ENCODE measurements around the gene ITGB1BP2.

DNA sequence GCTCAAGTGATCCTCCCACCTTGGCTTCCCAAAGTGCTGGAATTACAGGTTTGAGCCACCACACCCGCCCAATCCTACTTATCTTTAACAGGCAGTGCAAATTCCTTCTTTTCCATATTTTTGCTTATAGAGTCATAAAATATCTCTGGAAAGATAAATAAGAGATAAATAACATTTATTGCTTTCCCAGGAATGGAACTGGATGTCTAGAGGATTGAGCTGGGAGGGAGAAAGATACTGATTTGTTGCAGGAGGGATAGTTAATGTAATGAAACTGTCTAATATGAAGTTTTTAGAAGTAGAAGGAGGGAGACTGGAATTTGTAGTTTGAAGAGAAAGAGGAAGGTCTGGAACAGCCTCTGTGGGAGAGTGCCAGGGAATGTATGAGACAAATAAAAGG lies 20.2 kb downstream of the ITGB1BP2 start:
- TF ChIP-seq, protein P1, sequence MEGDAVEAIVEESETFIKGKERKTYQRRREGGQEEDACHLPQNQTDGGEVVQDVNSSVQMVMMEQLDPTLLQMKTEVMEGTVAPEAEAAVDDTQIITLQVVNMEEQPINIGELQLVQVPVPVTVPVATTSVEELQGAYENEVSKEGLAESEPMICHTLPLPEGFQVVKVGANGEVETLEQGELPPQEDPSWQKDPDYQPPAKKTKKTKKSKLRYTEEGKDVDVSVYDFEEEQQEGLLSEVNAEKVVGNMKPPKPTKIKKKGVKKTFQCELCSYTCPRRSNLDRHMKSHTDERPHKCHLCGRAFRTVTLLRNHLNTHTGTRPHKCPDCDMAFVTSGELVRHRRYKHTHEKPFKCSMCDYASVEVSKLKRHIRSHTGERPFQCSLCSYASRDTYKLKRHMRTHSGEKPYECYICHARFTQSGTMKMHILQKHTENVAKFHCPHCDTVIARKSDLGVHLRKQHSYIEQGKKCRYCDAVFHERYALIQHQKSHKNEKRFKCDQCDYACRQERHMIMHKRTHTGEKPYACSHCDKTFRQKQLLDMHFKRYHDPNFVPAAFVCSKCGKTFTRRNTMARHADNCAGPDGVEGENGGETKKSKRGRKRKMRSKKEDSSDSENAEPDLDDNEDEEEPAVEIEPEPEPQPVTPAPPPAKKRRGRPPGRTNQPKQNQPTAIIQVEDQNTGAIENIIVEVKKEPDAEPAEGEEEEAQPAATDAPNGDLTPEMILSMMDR (conservative IDR thresholded peaks at IDR 0.05 in 1 of 2, IDR thresholded peaks at IDR 0.05 in 1 of 2; ENCODE audit: extremely low read depth in 1 of 2, insufficient read depth in 1 of 2, low read depth in 1 of 2, low read length in 2 of 2), result no peak
- TF ChIP-seq EZH2 (IDR thresholded peaks at IDR 0.05; ENCODE audit: borderline replicate concordance, low read length), result no peak

Data from mammary epithelial cell (primary cell).